ENCODE data around the gene RTN4IP1.
"Not testable (repeated sequence)": the region's sequence is repeated elsewhere in the genome, so short reads cannot be mapped to it uniquely, and the experiment has no call there.

Gene RTN4IP1

DNA sequence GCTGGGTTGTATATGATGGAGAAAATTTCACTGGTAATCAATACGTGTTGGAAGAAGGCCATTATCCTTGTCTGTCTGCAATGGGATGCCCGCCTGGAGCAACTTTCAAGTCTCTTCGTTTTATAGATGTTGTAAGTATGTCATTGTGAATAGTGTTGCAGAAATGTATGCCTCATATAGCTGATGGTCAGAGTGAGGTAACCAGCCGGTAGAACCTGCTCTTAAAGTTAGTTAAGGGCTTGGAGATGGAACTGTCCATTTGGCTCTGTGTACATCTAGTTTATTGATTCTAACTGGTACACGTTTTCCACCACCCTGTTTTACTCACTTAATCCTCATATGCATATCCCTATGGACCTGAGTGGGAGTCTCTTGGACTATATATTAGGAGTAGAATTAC lies 73.5 kb downstream of the RTN4IP1 start:
- no peak overlapping the region for H3K27ac ChIP-seq
- no peak overlapping the region for H3K4me3 ChIP-seq

DNA sequence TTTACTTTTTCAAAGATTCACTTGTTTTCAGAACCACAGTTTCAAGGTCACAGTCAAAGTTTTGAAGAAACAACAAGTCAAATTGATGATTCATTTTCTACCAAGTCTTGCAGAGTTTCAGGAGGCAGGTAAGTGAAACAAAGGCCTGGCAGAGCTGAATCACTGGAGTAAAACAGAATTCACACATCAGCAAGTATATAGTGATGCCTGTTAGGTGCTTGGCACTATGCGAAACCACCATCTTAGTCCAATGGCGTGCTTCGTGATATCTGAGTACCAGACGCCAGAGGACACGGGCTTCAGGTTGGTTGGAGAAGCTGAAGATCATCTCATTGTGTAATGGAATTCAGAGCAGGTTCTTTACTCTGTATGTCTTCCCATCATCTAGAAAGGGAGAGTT lies 75.9 kb downstream of the RTN4IP1 start:
- Histone ChIP-seq H3K27ac (no peak overlapping the region), H3K4me3 (no peak overlapping the region)

DNA sequence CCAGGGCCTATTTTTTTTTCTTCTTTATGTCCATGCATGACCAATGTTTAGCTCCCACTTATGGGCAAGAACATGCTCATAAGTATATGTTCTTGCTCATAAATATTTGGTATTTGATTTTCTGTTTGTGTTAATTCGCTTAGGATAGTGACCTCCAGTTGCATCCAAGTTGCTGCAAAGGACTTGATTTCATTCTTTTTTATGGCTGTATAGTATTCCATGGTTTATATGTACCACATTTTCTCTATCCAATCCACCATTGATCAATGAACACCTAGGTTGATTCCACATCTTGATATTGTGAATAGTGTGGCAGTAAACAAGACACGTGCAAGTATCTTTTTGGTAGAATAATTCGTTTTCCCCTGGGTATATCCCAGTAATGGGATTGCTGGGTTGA lies 78.1 kb downstream of the RTN4IP1 start:
- no peak overlapping the region for H3K27ac ChIP-seq
- H3K4me3 ChIP-seq: no peak overlapping the region

DNA sequence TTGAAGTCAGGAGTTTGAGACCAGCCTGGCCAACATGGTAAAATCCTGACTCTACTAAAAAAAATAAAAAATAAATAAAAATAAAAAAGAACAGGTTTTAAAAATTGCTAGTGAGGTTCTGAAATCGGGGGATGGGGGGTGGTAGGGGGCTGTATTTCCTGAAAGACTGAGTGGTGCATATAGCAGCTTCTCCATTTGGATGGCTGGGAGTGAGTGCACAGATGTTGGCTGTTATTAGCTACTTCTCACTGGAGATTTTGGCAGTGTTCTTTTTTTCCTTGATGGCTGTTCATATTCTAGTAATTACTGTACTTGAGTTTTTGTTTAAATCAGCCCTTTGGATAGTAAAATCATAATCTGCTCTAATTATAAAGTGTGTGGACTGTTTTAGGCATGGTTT lies 79.8 kb downstream of the RTN4IP1 start:
- H3K27ac ChIP-seq: peak overlapping the region in 2 of 21 experiments; percentile 21 to 26
- H3K4me3 ChIP-seq: no peak overlapping the region

DNA sequence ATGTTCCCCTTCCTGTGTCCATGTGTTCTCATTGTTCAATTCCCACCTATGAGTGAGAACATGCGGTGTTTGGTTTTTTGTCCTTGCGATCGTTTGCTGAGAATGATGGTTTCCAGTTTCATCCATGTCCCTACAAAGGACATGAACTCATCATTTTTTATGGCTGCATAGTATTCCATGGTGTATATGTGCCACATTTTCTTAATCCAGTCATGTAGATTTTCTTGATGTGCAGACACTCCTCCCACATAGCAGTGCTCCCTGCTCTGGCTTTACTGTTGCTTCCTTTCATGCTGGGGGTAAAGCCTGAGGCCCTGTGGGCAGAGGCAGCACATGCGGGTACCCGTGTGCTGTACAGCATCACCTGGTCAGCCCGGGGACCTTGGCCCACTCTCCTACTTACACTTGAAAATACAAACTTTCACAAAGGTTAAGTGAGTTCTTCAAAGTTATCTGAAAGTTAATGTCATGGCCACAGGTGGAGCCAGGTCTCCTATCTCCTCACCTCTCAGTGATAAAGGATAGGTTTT lies 80.3 kb downstream of the RTN4IP1 start:
- peak overlapping the region in 2 of 21 experiments; percentile 2 to 21 for H3K27ac ChIP-seq
- H3K4me3 ChIP-seq: not testable (repeated sequence)

DNA sequence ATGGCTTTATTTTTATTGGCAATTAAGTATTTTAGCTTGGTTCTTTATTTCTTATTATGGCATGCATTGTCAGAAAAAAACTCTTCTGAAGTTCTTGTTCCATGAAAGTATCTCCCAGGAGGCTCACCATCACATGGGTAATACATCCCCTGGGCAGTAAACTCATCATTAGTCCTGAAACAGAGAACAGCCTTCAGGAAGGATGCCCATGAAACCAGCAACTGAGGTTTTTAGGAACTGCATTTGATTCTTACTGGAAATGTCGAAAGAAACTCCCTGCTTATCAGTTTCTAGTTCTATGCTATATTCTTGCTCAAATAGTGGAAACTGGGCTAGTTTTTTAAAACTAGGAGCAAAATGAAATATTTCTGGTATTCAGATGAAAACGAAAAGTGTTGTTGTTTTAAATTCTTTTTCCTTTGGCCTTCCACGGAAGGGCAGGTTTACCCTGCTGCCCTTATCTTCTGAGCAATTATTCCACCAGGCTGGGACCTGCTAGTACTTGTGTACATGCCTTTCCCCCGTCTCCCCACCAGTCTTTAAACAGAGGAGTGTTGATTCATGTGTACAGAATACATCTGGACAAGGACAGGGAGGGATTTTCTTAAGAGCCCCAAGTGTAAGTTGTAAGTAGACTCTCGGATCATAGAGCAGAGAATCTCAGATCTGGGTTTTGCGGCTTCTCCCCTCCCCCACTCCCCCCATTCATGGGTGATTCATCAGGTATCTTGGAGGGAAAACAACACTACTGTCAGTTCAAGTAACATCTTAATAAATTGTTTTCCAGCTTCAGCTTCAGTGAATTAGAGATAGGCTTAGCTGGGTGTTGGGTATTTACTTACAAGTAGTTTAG lies 81.5 kb downstream of the RTN4IP1 start:
- H3K27ac ChIP-seq: peak overlapping the region in 19 of 21 experiments; percentile 12 to 84 (median 66)
- no peak overlapping the region for H3K4me3 ChIP-seq

DNA sequence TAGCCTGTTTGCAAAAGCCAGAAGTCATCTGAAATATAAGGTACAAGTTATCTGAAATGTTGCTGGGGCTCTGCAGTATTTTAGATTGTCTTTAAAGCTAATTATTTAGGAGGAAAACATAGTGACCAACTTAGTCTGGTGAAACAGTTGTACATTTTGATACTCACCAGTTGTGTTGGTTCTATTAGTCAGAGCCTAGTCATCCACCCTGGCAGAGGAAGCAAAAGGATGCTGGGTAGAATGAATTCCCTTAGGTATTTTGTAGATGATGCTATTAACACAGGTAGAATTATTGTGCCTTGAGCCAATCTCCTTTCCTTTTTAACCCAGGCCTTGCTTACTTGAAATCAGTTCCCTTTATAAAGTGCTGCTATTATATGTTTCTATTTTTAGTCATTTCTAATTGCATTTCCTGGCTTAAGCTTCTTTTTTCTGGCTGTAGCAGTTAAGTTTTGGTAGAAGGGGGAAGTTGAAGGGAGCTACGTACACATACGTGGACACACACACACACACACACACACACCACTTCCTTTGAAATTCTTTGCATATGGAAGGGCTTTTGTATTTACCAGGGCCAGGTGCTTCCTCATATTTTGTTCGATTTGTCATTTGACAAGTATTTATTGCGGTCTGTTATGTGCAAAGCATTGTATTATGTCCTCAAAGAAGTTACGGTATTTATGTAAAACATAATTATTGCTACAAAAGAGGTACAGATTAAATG lies 82.4 kb downstream of the RTN4IP1 start:
- H3K27ac ChIP-seq: peak overlapping the region in 19 of 21 experiments; percentile 17 to 84 (median 66)
- no peak overlapping the region for H3K4me3 ChIP-seq

DNA sequence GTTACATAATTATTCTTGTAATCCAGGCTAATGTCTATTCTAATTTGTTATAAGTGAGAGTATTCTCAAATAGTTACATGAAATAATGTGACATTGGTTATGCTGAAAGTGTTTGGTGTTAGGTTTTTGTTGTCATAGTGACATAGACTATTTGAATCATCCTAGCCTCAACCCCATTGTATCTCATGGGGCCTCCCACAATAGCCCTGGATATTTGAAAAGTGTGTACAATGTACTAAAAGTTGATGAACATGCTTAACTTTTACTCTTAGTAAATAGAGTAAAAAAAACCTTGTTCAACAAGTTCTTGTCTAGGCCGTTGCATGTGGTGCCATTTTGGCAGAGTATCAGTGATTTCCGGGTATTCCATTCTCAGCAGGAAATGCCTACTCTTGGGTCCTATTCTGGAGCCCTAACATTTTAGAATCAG lies 83.0 kb downstream of the RTN4IP1 start:
- Histone ChIP-seq H3K4me3 (no peak overlapping the region), H3K27ac (peak overlapping the region in 20 of 21 experiments; percentile 17 to 84 (median 67))

DNA sequence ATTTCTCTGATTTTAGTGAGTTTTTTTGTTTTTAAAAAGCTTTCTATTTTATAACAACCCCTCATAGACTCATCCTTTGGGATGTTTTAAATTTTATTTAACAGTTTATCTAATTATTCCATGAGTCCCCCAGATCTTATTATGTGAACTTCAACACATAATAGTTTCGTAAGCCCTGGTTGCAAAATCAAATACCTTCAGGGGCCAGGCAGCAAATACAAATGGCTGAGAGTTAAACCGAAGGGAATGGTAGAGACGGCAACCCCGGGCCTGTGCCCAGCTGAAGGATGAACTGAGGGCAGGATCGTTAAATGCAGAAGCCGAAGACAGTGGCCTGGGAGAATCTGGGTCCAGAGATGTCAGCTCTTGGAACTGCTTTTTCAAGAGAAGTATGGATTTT lies 88.4 kb downstream of the RTN4IP1 start:
- Histone ChIP-seq H3K27ac (peak overlapping the region in 3 of 21 experiments; percentile 1 to 50 (median 48)), H3K4me3 (no peak overlapping the region)

DNA sequence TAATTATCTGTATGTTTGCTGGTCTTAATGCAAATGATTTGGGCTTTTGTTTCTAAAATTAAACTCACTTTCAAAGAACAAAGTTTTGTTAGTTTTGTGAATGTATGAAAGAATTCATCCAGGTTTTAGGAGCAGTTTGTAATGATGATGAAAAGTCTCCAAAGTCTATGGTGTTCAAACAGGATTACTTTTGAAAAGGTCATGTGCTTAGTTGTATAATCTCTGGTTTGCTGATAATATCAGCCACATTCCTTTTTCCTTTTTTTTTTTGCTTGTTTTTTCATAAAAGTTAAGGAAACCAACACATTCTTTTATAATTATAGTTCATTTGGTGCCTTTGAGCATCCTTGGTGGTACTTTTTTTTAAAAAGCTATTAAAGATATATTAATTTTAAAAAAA lies 88.9 kb downstream of the RTN4IP1 start:
- H3K27ac ChIP-seq: peak overlapping the region in 2 of 21 experiments; percentile 15 to 29
- no peak overlapping the region for H3K4me3 ChIP-seq

DNA sequence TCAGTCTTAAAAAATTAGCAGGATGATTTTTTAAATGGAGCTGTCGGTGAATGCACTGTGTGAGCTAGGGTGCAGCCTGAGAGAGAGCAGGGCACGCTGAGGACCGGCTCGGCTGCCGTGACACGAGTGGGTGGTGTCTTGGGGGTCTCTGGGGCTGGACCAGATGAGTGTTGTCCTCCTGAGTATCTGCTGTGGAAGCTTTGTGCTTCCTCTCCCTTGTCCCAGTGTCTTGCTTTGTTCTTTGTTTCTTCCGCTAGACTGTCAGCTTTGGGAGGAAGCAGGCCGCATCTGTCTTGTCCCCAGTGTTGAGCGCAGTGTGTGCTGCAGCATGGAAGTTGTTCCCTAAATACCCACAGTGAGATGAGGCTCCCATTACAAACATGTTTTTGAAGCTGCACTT lies 89.4 kb downstream of the RTN4IP1 start:
- H3K27ac ChIP-seq: peak overlapping the region in 4 of 21 experiments; percentile 3 to 34 (median 22)
- H3K4me3 ChIP-seq: no peak overlapping the region

DNA sequence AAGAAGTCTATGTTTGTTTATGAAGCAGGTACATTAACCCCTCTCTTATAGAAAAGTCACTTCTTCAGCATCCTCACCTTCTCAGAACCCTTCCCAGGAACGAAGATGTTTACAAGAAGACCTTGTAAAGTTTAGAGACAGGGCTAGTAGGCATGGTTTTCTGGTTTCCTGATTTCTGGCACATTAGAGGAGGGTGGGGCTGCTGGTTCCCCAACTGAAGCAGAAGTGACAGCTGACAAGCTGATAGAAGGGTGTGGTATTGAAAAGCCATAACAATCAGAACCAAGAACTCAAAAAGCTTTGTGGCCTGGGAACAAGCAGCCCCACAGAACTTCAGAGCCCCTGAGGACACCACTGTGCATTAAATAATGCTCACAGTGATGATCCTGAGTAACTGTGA lies 91.2 kb downstream of the RTN4IP1 start:
- Histone ChIP-seq H3K4me3 (no peak overlapping the region), H3K27ac (peak overlapping the region in 6 of 21 experiments; percentile 12 to 56 (median 39))

DNA sequence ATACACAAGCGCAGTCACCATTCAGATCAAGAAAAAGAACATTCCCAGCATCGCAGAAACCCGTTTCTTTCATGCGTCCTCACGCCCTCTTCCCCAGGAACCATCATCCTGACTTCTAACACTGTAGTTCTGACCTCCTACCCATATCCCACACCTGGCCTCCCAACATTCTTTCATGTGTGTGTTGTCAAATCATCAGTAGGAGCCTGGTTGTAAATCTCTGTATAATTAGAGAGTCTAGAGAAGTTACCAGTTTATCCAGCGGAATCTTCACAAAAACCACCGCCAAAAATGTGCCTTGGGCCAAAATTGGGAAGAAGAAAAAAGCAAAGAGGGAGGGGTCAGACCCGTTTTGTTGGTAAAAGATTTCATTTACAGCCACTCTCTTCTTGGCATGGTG lies 91.6 kb downstream of the RTN4IP1 start:
- peak overlapping the region in 6 of 21 experiments; percentile 9 to 56 (median 14) for H3K27ac ChIP-seq
- H3K4me3 ChIP-seq: no peak overlapping the region

DNA sequence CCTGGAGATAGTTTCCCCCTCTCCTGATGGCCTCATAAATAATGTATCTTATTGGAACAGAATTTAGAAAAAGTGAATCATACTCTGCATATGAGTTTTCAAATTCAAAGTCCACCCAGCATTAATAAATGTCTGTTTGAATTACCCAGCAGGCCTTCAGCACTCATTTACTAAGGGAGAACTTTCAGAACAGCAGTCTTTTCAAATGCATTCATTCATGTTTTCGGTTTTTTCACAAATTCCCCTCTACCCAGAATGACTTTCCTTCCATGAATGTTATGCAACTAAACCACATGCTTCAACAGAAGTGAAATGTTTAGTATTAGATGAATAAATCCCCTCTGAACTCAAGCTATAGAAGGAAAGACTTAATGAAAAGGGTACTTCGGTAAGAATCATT lies 92.4 kb downstream of the RTN4IP1 start:
- H3K4me3 ChIP-seq: no peak overlapping the region
- peak overlapping the region in 4 of 21 experiments; percentile 9 to 56 (median 27) for H3K27ac ChIP-seq

DNA sequence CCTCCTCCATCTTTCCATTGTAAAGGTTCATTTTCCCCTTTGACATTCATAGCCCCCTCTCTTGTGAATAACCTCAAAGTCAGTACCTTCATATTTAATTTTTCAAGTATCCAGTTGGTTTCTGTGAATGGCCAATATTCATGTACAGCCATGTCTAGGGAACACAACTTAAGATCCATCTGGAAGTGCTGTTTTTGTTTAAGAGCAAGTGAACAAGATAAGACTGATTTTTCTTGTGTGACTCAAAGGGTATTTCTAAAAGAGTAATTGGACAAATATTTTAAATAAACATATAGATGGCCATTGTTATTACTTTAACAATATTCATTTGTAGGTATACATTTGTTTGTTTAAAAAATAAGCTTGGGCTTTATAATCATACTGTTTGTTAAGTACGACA lies 92.9 kb downstream of the RTN4IP1 start:
- Histone ChIP-seq H3K4me3 (no peak overlapping the region), H3K27ac (no peak overlapping the region)

DNA sequence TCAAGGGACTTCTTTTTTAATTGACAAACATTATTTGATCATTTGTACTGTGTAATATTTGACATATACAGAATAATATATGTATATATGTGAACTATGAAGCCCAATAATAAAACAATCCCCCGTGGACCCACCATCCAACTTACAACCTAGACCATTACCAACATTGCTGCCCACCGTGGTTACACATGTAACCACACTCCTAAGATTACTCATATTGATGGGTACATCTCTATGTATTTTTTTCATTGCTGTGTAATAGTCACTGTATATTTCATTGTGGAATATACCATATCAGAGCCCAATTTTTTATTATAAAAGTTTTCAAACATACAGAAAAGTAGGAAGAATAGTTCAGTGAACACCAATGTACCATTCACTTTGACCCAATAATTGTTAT lies 94.3 kb downstream of the RTN4IP1 start:
- peak overlapping the region in 1 of 21 experiments; percentile 26 for H3K27ac ChIP-seq

DNA sequence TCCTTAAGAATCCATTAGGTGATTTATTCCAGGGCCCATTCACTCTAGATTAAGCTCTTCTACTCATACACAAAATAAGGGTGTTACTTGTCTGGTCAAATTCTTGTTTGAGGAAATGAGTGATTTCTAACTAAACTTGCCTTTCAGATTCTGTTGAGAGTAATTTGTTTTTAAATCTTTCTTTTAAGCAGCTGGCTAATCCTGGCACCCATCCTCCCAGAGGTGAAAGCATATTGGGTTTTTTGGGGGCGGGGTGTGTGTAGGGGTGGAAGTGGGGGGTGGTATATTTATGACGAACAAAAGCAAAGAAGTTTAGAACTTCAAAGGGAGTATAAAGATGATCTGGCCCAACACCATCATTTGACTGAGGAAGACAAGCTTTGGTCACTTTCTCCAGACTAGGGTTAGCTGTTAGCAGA lies 94.7 kb downstream of the RTN4IP1 start:
- Histone ChIP-seq H3K4me3 (no peak overlapping the region), H3K27ac (peak overlapping the region in 1 of 21 experiments; percentile 26)

More for the DNA sequence above, 94.3 kb downstream of the RTN4IP1 start:
- H3K4me3 ChIP-seq: no peak overlapping the region

DNA sequence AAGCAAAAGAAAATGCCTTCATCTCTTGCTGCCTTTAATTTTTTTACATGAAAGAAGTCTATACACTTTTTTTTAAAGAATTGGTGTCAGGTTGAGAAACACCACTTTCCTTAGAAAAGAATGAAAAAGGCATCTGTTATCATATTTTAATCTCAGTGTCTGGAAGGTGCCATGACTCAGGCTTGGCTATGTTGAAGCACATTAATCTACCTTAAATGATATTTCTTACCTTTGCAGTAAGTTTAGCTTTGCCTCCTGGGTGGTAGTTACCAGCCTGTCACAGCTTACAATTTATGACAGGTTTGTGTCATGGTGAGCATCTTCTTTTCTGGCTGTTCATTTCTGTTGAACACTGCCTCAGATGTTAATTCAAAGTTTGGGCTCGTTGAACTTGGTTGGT lies 95.3 kb downstream of the RTN4IP1 start:
- H3K27ac ChIP-seq: no peak overlapping the region
- H3K4me3 ChIP-seq: no peak overlapping the region

DNA sequence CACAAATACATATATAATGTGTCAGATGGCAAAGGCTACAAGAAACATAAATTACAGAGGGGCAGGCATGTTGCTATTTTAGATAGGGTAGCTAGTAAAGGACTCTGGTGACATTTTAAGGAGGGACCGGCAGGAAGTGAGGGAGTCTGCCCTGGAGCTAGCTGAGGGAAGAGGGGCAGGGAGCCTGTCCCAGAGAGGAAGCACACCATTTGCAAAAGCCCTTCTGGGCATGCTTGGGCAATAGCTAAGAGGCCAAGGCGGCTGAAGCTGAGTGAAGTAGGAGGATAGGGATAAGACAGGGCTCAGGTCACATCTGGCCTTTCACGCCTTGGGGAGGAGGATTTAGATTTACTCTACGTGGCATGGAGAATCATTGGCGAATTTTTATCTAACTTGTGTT lies 96.2 kb downstream of the RTN4IP1 start:
- H3K4me3 ChIP-seq: no peak overlapping the region
- no peak overlapping the region for H3K27ac ChIP-seq

DNA sequence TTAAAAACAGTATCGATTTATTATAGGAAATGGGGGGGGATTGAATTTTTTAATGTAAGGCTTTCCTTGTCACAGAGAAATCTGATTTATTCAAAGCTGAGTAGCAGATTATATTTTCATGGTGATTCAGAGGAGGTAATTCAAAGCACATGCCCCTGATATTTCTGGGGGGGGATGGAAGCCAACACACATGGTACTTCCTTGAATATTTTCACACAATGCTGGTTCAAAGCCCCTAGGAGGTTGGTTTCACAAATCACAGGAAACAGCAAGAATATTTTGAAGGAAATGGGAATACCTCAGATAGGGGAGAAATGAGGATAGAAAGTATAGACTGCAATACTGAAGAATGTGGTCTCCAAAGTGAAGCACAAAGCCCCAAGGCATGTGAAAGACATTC lies 98.8 kb downstream of the RTN4IP1 start:
- H3K4me3 ChIP-seq: no peak overlapping the region
- peak overlapping the region in 3 of 21 experiments; percentile 7 to 26 (median 9) for H3K27ac ChIP-seq

All from skin epidermis (tissue), 12 donors.